HG03280 (cell line): ENCODE results near the gene HOXC12.

ENCODE experiments used
- ATAC-seq: cut with Tn5 transposase; IDR thresholded peaks from one replicate; pipeline ENCODE4 v1.9.1; 2021; ENCODE audit warnings: mild to moderate bottlenecking, moderate library complexity; ENCODE audit not compliant: unreplicated experiment

HOXC12 gene

GRCh38 chr12:53940443-53941014, 14.2 kb upstream of the HOXC12 start:
- ATAC-seq: no peak

- no peak for ATAC-seq
Measured at GRCh38 chr12:53941187-53941586, 13.5 kb upstream of the HOXC12 start.

- no peak for ATAC-seq
Measured at GRCh38 chr12:53941750-53942149, 13.0 kb upstream of the HOXC12 start.

- ATAC-seq: no peak
Measured at GRCh38 chr12:53942467-53942997, 12.2 kb upstream of the HOXC12 start.

GRCh38 chr12:53944209-53944608, 10.5 kb upstream of the HOXC12 start:
- no peak for ATAC-seq

- ATAC-seq: no peak
Measured at GRCh38 chr12:53944907-53945847, 9.5 kb upstream of the HOXC12 start.

GRCh38 chr12:53947743-53948142, 7.0 kb upstream of the HOXC12 start:
- no peak for ATAC-seq

- no peak for ATAC-seq
Measured at GRCh38 chr12:53948650-53949593, 5.8 kb upstream of the HOXC12 start.

- ATAC-seq: no peak
Measured at GRCh38 chr12:53949631-53950436, 4.9 kb upstream of the HOXC12 start.

- ATAC-seq: no peak
Measured at GRCh38 chr12:53950437-53950773, 4.3 kb upstream of the HOXC12 start.

GRCh38 chr12:53950789-53951576, 3.7 kb upstream of the HOXC12 start:
- ATAC-seq: no peak

GRCh38 chr12:53951577-53952334, 2.9 kb upstream of the HOXC12 start:
- no peak for ATAC-seq

GRCh38 chr12:53952335-53952694, 2.4 kb upstream of the HOXC12 start:
- no peak for ATAC-seq

- no peak for ATAC-seq
Measured at GRCh38 chr12:53952871-53953734, 1.6 kb upstream of the HOXC12 start.

GRCh38 chr12:53953831-53954693, 641 bp upstream of the HOXC12 start:
- ATAC-seq: no peak

- no peak for ATAC-seq
Measured at GRCh38 chr12:53955036-53955775, 503 bp downstream of the HOXC12 start.
